ENCODE measurements around the gene NPTX2.

NPTX2 gene

DNA sequence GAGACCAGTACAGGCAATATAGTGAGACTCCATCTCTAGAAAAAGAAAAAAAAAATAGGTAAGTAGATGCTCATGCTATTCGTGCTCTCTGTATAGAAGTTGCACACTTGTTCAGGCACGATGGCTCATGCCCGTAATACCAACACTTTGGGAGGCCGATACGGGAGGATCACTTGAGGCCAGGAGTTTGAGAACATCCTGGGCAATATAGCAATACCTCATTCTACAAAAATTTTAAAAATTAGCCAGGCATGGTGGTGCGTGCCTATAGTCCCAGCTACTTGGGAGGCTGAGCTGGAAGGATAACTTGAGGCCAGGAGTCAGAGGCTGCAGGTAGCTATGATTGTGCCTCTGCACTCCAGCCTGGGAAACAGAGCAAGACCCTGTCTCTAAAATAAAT is 17.2 kb upstream of the NPTX2 start:
- no peak for DNase-seq (ENCODE audit: low read depth)
- H3K4me3 ChIP-seq (ENCODE audit: low read depth, low read length), result no peak overlapping the region
- TF ChIP-seq CTCF (conservative IDR thresholded peaks at IDR 0.05; ENCODE audit: low read depth, low read length), result no peak

DNA sequence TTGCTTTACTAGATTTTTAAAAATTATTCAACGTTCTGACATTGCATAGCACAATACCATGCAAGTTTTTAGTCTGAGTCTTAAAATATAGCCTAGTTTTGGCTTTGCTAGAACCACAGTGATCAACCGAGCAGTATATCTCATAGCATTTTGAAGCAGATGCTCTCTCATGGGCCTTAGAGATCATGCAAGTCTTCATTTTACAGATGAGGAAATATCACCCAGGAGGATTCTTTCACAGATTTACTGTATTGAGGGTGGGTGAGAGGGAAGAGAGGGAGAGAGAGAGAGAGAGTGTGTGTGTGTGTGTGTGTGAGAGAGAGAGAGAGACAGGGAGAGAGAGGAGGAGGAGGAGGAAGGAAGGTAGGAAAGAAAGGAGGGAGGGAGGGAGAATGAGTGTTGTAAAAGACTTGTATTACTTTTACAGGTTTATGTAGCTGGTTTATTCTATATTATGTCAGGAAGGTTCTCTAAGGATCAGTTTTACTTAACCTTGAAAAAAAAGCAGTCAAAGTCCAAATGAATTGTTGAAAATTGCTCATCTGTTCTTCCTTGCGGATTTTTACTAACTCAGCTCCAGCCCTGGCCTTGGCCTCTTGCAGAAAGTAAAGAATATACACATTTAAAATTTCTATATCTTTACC is 14.2 kb upstream of the NPTX2 start:
- TF ChIP-seq CTCF (conservative IDR thresholded peaks at IDR 0.05; ENCODE audit: low read depth, low read length), result no peak
- no peak overlapping the region for H3K4me3 ChIP-seq (ENCODE audit: low read depth, low read length)
- DNase-seq (ENCODE audit: low read depth), result no peak

- no peak overlapping the region for H3K4me3 ChIP-seq (ENCODE audit: low read depth, low read length)
- no peak for DNase-seq (ENCODE audit: low read depth)
- no peak for TF ChIP-seq CTCF (conservative IDR thresholded peaks at IDR 0.05; ENCODE audit: low read depth, low read length)
Observed at GRCh38 chr7:98603399-98603788, 13.7 kb upstream of the NPTX2 start.

DNA sequence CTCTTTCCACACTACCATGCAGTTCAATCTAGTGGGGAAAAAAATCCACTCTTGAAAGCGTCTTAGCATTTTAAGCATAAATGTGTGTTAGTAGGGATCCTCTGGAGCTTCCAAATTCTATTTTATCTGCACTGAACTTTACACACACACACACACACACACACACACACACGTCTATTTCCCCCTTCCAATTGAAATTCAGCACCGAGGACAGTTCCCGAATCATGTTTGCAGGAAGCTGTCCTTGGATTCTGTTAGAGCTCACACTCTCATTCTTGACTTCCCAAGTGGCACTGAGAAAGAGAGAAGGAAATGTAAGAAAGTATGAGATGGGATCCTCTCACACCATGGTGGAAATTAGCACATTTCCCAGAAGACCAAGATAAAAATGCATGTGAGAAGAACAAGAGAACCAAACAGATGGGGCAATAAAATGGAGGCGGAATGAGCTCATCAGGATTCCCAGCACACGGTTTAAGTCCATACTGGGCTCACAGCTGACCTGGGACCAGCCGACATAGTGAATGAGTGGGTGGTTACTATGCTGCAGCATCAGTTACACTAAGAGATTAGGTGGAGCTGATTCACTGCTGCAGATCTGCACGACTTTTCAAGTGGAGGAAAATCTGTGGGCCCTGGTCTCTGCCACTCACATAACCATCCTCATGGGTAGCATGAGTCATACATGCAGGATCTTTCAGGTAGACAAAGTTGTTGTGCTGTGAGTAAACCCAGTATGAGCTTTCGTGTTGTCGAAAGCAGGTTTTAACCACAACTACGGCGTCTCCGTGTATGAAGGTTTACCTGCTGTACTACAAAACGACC is 3.3 kb upstream of the NPTX2 start:
- DNase-seq (ENCODE audit: low read depth), result peak; percentile 28
- H3K4me3 ChIP-seq (ENCODE audit: low read depth, low read length), result no peak overlapping the region
- no peak for TF ChIP-seq CTCF (conservative IDR thresholded peaks at IDR 0.05; ENCODE audit: low read depth, low read length)

- TF ChIP-seq CTCF (conservative IDR thresholded peaks at IDR 0.05; ENCODE audit: low read depth, low read length), result no peak
- no peak for DNase-seq (ENCODE audit: low read depth)
- no peak overlapping the region for H3K4me3 ChIP-seq (ENCODE audit: low read depth, low read length)
Observed at GRCh38 chr7:98616381-98617050, 569 bp upstream of the NPTX2 start.

DNA sequence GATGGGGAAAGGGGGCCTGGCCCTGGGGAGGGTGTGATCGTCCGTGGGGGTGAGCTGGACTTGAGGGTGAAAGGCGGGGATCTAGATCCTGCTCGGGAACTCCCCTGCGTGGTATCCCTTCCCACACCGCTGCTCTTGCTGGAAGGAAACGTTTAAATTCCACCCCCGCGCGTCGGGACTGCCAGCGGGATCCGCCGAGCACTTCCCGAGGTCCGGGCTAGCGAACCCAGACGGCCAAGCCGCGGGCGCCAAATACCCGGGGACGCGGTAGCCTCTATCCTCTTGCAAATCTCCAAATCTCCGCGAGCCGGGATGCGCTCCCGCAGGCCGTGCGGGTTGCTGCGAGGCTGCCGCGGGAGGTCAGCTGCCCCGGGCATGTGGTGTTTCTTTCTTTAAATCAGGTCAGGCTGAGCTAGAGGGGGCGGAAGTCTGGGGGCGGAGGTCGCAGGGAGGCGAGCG is 904 bp downstream of the NPTX2 start:
- TF ChIP-seq CTCF (conservative IDR thresholded peaks at IDR 0.05; ENCODE audit: low read depth, low read length), result no peak
- H3K4me3 ChIP-seq (ENCODE audit: low read depth, low read length), result no peak overlapping the region
- no peak for DNase-seq (ENCODE audit: low read depth)
